HG03442 (cell line): ENCODE data around the gene POLD2.

ENCODE experiments used
- ATAC-seq: cut with Tn5 transposase; IDR thresholded peaks from one replicate; pipeline ENCODE4 v1.9.1; 2021; ENCODE audit warnings: mild to moderate bottlenecking, moderate library complexity; ENCODE audit not compliant: unreplicated experiment

Gene POLD2

DNA sequence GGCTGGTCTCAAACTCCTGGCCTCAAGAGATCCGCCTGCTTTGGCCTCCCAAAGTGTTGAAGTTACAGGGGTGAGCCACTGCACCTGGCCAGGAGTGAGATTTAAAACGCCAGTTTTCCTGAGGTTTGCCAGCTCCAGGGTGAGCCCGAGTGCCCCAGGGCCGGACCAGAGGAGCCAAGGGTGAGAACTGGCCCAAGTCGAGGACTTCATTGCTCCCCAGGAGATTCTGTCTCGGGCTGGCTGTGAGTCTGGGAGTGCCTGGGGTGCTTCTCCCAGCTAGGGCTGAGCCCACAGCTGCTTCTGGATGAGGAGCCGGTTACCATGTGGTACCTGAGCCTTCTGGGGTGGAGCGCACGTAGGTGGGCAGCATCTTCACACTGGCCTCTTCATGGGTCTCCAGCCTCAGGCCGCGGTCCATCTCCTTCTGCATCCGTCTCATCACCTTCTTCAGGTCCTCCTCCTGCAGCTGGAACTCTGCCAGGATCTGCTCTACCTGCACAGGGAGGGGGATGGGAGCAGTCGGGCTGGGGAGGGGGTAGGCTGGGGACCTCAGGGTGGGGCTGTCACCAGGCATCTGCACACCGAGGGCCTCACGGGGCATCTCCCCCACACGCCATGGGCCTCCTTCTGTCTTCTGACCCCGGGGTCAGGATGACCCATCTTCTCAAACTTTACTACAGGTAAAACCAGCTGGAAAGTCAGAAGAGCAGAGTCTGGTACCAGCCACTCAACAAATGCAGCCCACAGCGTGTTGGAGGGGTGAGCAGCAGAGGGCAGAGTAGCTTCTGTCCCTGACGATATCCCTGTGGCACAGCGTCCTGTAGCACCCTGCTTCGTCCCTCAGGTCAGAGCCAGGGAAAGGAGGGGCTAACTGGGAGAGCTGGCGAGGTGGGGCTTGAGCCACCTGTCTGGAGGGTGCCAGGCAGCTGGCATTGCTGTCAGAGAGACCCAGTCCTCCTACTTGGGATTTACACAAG lies 29.9 kb upstream of the POLD2 start:
- no peak for ATAC-seq

DNA sequence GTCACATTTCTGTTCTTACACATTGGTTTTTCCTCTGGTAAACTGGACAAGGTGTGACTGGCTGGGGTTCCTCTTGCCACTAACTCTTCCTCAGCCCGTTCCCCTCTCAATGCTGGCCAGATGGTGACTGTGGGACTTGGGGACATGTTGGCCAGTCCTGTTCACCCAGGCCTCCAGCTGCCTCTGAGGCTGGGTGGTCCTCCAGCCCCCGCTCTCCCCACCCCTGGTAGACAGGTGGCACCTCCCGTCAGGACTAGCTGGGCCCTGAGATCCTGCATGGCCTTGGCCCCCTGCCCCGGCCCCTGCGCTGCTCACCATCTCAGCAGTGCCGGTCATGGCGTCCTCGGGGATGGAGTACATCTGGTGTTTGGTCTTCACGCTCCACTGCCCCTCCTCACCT lies 28.6 kb upstream of the POLD2 start:
- no peak for ATAC-seq

DNA sequence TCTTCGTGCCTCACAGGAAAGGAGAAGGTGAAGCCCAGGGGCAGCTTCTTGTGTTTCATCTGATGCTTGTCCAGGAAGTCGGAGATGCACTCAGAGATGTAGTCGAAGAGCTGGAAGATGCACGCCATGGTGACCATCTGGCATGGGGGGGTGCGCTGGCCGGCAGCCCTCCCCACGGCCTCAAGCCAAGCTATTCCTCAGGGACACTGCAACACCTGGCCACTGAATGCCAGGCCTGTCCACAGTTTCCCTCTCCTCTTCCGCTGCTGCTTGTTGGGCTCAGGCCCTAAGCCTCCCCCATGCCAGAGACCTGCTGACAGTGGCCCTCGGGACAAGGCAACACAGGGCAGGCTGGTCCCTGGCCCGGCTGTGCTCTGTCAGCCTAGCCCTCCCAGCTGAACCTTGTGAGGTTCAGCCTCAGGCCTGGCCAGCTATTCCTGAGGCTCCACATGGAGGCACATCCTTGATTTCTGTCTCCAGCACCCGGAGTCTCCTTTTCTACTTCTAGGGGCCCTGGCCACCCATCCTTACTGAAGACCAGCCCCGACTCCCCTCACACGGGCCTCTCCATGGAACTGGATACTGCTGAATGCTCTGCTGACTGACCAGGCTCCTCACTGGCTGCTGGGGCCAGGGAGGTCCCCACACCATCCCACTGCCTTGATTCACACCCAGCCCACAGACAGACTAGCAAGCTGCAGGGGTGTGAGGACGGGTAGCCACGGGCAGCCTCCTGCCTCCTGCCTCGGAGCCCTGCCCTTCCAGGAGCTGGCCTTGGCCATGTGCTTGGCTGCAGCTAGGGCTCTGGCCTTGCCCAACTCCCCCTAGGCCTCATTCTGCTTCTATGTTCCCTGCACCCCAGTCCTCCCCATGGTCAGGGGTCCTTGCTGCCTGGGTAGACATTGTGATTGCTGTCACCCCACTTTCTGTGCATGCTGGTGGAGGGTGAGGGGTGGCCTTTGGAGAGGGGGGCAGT lies 27.9 kb upstream of the POLD2 start:
- no peak for ATAC-seq

- no peak for ATAC-seq
These were observed 27.1 kb upstream of the POLD2 start for GRCh38 chr7:44150466-44150832.

- ATAC-seq: no peak
These were observed 26.5 kb upstream of the POLD2 start for GRCh38 chr7:44149571-44150465.

DNA sequence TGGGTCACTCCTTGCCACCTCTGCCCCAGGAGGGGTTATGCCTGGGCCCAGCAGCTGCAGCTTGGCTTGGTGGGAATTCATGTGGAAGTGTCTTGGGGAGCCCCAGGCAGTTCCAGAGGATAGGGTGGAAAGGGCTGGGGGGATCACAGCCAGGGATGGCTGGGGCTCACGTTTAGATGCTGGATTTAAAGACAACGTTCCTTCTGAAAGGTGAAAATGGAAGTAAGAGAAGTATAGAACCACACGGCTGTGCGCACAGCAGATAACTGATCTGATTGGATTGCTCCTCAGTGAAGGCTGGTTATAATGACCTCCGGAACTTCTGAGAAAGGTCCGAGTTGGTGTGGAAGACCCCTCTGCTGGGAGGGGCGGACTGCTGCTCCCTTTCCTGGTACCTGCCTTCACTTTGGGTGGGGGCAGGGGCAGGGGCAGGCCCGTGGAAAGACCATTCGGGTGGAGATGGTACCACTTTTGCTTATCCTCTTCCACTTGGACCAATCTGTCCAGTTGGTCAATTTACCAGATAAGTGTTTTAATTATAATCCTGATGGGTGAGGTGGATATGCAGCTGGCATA lies 25.7 kb upstream of the POLD2 start:
- no peak for ATAC-seq

DNA sequence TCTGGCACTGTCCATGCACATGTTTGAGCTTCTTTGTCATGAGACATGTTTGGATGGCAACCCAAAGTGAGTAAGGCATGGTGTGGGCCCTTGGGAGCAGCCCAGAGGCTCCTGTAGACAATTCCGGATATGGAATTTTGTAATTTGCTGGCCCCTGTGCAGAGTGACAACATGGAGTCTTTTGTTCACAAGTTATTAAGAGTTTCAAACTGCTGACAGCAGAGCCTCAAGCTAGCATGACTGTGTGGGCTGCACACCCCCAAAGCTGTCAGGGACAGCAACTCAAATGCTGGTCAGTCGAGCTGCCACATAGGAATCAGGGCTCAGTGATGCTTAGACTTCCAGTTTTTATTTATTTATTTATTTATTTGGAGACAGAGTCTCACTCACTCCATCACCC lies 24.8 kb upstream of the POLD2 start:
- no peak for ATAC-seq

DNA sequence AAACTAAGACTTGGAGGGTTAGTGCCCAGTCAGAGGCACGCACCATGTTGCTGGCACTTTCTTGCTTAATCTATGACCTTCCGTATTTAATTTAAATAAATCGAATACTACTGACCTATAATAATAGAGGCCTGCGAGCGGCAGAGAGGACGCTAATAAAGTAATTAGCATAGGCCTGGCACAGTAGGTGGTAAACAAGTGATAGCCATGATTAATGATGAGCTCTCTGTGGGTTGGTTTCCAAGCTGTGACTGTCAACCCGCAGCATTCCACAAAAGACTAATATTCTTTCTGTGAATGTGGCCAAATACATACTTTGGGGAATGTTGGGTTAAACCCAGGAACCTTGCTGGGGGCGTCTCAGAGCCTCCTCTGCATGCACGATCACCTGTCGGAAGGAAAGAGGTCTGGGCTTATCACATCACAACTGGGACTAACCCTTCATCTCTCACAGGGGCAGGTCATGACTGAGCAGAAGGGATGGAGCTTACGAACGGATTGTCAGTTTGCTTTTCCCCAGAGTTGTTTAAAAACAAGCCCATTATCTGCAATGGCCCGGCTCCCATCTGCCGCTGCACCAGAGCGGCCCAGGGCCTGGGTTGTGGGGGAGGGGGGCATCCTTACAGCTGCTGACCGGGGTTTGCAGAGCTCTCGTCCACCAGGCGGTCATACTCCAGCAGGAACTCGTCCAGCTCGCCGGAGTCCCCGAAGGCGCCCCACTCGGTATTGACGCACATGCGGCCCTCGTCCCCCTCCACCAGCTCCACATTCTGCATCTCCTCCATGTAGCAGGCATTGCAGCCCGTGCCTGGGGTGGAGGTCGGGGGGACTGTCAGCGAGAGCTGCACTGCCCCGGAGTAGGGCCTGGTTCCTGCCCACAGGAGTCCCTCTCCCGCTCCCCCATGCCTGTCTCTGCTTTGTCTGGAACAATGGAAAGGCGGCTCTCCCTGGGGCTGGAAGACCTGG lies 24.0 kb upstream of the POLD2 start:
- no peak for ATAC-seq

GRCh38 chr7:44145969-44146911 lies 22.9 kb upstream of the POLD2 start:
- no peak for ATAC-seq

DNA sequence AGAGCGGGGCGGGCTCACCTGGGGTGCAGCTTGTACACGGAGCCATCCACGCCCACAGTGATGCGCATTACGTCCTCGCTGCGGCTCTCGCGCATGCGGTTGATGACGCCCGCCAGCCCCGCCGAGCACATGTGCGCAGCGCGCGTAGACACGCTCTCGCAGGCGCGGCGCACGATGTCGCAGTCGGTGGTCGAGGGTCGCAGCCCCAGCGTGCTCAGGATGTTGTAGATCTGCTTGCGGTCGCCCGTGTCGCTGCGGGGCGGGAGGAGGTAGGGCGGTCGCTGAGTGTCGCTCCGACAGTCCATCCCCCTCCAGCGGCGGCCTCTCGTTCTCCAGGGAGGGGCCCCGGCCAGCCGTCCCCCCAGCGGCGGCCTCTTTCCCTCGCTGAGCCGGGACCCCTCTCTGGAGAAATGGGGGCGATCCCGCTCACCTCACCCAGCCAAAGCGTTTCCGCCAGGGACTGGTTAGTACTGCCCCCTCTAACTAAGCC lies 22.2 kb upstream of the POLD2 start:
- ATAC-seq: no peak

DNA sequence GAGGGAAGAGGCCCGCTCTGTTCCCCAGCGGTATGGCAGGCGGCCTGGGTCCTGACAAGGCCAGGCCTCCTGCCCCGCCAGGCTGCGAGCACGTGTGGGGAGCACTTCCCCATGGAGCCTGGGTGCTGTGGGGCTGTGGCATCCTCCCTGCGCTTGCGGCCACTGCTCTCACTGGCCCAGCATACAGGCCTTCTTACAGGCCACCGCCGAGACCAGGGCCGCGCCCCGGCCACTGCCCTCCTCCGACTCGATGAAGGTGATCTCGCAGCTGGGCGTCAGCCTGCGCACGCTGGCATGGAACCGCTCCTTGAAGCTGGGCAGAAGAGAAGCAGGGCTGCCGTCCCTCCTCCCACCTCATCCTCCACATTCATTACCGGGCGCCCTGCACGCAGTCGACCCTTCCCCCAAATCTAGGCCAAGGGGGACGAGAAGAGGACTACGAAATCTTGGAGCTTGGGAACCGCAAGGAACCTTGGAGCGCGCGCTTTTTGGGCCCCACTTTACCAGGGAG lies 21.7 kb upstream of the POLD2 start:
- no peak for ATAC-seq

GRCh38 chr7:44144426-44144967 lies 21.1 kb upstream of the POLD2 start:
- ATAC-seq: no peak

DNA sequence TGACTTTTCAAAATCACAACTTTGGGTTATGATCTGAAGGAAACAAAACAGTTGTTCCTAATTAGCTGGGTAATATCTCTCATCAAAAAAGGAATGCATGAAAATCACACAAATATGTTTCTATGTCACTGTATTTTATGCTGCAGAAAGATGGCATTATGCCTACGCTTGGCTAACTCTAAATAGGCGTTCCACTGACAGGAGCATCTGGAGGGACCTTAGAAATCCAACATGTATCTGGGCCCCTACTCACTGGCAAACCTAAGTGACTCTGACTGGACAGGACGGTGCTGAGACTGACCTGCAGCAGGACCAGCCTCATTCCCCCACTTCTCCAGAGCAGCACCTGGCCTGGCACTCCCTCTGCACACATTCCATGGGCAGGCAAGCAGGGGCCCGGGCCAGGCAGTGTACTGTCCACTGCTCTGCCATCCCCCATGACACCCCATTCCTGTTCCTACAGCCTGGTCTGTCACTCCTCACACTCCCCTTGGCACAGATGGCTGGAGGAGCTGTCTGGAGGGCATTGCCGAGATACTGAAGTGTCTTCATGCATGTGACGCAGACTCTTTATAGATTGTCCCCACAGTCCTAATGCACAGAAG lies 20.4 kb upstream of the POLD2 start:
- ATAC-seq: no peak

- ATAC-seq: no peak
These were observed 18.7 kb upstream of the POLD2 start for GRCh38 chr7:44142028-44142427.

GRCh38 chr7:44141221-44141850 lies 18.0 kb upstream of the POLD2 start, which contains the start of gene MYL7:
Gene MYL7, minus strand, starts transcription at chr7:44141332. Its CDS starts 27 bp downstream, at chr7:44141305.
- ATAC-seq: no peak

DNA sequence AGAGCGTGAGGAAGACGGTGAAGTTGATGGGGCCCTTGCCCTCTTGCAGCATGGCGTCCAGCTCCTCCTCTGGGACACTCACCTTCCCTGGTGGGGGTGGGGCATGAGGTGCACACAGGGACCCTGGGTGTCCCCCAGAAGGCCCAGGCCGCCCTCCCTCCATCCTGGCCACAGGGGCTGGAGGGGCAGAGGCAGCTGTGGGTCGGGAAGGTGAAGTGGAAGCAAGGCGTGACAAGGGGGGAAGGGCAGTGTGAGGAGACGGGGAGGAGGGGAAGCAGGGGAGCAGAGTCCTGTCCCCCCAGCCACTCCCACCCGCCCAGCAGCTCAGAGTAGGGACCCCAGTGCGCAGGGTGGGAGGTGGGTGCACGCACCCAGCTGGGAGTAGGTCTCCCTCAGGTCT lies 17.0 kb upstream of the POLD2 start:
- no peak for ATAC-seq
